K562 (cell line): Measurements from ENCODE around the gene DCUN1D3. TPM values are rescaled to one million over a fixed set of nuclear protein-coding genes. Genes with fewer than 3 reads are reported as not detected.

Experiments
- CAMTA2 ChIP-seq: fragments of 250-450 bp; sonication (Bioruptor Pico); conservative IDR thresholded peaks from 2 replicates; pipeline ENCODE4 v1.5.1; 2022
- CHAMP1 ChIP-seq: fragments of 450-650 bp; IDR thresholded peaks from 2 replicates; pipeline ENCODE4 v1.6.1; 2016; ENCODE audit warnings: mild to moderate bottlenecking
- CREB3 ChIP-seq: fragments of 450-650 bp; conservative IDR thresholded peaks from 2 replicates; pipeline ENCODE4 v1.6.1; 2016; ENCODE audit warnings: missing genetic modification characterization, low read depth, mild to moderate bottlenecking, missing compliant biosample characterization, moderate library complexity
- FOXJ3 ChIP-seq: sonication (generic); formaldehyde crosslinking; IDR thresholded peaks from 2 replicates; pipeline ENCODE4 v1.4.0; 2020; ENCODE audit warnings: mild to moderate bottlenecking, missing genetic modification reagents
- FOXK2 ChIP-seq, 2 experiments: fragments of 450-650 bp; IDR thresholded peaks in 1 of 2; conservative IDR thresholded peaks in 1 of 2; 2 replicates each; pipeline ENCODE4 v1.6.1; 2016; ENCODE audit warnings: low read depth in 2 of 2, mild to moderate bottlenecking in 1 of 2
- GTF2F1 ChIP-seq: IDR thresholded peaks from 2 replicates; pipeline ENCODE4 v1.6.1; 2011; ENCODE audit warnings: low read depth, low read length, improper control_type of control experiment
- JUN ChIP-seq, 2 experiments: sonication (generic) in 1 of 2; formaldehyde crosslinking in 1 of 2; IDR thresholded peaks; 2 replicates each; pipeline versions ENCODE4 v1.6.1 to v1.8.0; 2012 to 2022; ENCODE audit warnings: borderline replicate concordance in 2 of 2, mild to moderate bottlenecking in 2 of 2, improper control_type of control experiment in 1 of 2, low read depth in 1 of 2, low read length in 1 of 2, missing genetic modification reagents in 1 of 2
- MAX ChIP-seq: sonication (generic); formaldehyde crosslinking; IDR thresholded peaks from 2 replicates; pipeline ENCODE4 v1.9.0; 2022; ENCODE audit warnings: mild to moderate bottlenecking, missing genetic modification reagents
- PKNOX1 ChIP-seq: fragments of 450-650 bp; IDR thresholded peaks from 2 replicates; pipeline ENCODE4 v1.6.1; 2016
- SMARCA4 ChIP-seq: fragments of 450-650 bp; IDR thresholded peaks from 2 replicates; pipeline ENCODE4 v1.6.1; 2016
- ZNF436 ChIP-seq: fragments of 250-450, 450-650 bp; sonication (Bioruptor Pico); formaldehyde crosslinking; IDR thresholded peaks from 2 replicates; pipeline ENCODE4 v1.7.0; 2020; ENCODE audit warnings: mild to moderate bottlenecking
- ZNF444 ChIP-seq: fragments of 250-450 bp; sonication (Bioruptor Pico); IDR thresholded peaks from 2 replicates; pipeline ENCODE4 v1.4.0; 2020; ENCODE audit warnings: mild to moderate bottlenecking, moderate library complexity
- polyA plus RNA-seq, 8 experiments: library from polyadenylated mRNA; depleted of rRNA in 4 of 8; stranded (reverse) in 5 of 8; unstranded in 3 of 8; fragments of >200 nt; fragmentation: Nextera tagmentation in 2 of 8; fragmentation: Illumina TruSeq in 1 of 8; extraction: Ambion mirVana in 2 of 8; extraction: Trizol in 1 of 8; gene quantifications; 2 replicates each; pipeline versions ENCODE4 v1.2.1 to v1.2.3, GENCODE V29; 2011 to 2014; ENCODE audit warnings: inconsistent platforms in 1 of 8, missing spikeins in 1 of 8
- total RNA-seq, 7 experiments: library from RNA; depleted of rRNA in 6 of 7; stranded (reverse); fragments of >200 nt in 6 of 7; fragmentation: Illumina TruSeq in 2 of 7; extraction: Trizol in 2 of 7; gene quantifications; 2 replicates each; pipeline versions ENCODE4 v1.2.1 to v1.2.3, GENCODE V29; 2011 to 2021; ENCODE audit warnings: low replicate concordance in 1 of 7
- TF ChIP-seq, protein P1 (sequence below), 2 experiments: IDR thresholded peaks in 1 of 2; conservative IDR thresholded peaks in 1 of 2; 2 replicates each; pipeline ENCODE4 v1.6.1; 2016; ENCODE audit warnings: low read depth in 2 of 2, mild to moderate bottlenecking in 1 of 2, missing compliant biosample characterization in 1 of 2, missing genetic modification characterization in 1 of 2, moderate library complexity in 1 of 2
- TF ChIP-seq, protein P2 (sequence below): fragments of 450-650 bp; formaldehyde crosslinking; IDR thresholded peaks from 2 replicates; pipeline ENCODE4 v1.4.0; 2022; ENCODE audit warnings: missing genetic modification characterization
- TF ChIP-seq, protein P3 (sequence below): fragments of 450-650 bp; IDR thresholded peaks from 2 replicates; pipeline ENCODE4 v1.7.0; 2016; ENCODE audit warnings: borderline replicate concordance

Gene DCUN1D3
- total and polyA plus RNA-seq, 9 of the 15 experiments (the other 6 are each of a cell fraction or from before 2014, with no cell fraction given): 1.0 to 4.7 (median 2.2) TPM

DNA sequence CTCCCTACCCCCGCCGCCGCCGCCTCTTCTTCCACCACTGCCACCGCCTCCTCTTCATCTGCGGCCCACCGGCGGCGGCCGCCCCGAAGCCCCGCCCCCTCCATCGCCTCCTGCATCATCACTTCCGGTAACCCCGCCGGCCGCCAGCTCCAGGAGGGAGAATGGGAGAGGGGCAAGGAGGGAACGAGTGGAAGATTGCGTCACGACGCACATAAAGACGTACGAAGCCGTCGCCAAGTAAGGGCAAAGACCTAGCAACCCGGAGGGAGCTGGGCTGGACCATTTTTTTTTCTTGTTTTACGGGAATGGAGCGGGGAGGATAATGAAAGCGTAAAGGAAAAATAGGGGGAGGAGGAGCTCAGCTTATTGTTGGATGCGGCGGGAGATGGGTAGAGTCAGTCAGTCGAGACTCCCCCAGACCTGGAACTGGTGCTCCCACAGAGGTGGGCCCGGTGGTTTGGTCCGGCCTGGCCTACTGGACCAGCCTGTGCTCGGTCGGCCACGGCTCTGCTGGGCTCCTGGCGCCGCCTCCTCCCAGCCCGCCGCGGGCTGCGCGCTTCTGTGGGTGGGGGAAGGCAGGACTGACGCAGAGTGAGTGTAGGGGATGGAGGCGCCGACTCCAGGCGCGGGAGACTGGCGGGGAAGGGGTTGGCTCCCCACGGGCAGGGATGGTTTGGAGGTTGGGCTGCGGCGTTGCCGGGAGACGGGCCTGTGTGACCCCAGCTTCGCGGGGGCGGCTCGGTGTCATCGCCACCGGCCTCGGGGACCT is at the start of gene DCUN1D3, which contains the start of gene LYRM1 (continued):
- TF ChIP-seq CREB3 (tag) (no peak), JUN (IDR thresholded peaks at IDR 0.05; ENCODE audit: borderline replicate concordance, low read depth, low read length) (peak; percentile 14; the same call in 1 of the 2 replicates), JUN (CRISPR knock-in tag; IDR thresholded peaks at IDR 0.05; ENCODE audit: borderline replicate concordance) (no peak), CAMTA2 (no peak), MAX (CRISPR knock-in tag) (no peak), FOXJ3 (CRISPR knock-in tag) (no peak), CHAMP1 (no peak), GTF2F1 (no peak), ZNF436 (CRISPR knock-in tag) (no peak), PKNOX1 (no peak), ZNF444 (CRISPR knock-in tag) (no peak), FOXK2 (conservative IDR thresholded peaks at IDR 0.05 in 1 of 2, IDR thresholded peaks at IDR 0.05 in 1 of 2; ENCODE audit: low read depth in 2 of 2) (peak; percentile 39 to 99; a peak in 2 of 4 replicates), SMARCA4 (no peak)
- TF ChIP-seq, protein P1, sequence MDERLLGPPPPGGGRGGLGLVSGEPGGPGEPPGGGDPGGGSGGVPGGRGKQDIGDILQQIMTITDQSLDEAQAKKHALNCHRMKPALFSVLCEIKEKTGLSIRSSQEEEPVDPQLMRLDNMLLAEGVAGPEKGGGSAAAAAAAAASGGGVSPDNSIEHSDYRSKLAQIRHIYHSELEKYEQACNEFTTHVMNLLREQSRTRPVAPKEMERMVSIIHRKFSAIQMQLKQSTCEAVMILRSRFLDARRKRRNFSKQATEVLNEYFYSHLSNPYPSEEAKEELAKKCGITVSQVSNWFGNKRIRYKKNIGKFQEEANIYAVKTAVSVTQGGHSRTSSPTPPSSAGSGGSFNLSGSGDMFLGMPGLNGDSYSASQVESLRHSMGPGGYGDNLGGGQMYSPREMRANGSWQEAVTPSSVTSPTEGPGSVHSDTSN (CRISPR knock-in tag; IDR thresholded peaks at IDR 0.05; ENCODE audit: low read depth): no peak
- TF ChIP-seq, protein P1 (tag; conservative IDR thresholded peaks at IDR 0.05; ENCODE audit: low read depth): no peak
- TF ChIP-seq, protein P2, sequence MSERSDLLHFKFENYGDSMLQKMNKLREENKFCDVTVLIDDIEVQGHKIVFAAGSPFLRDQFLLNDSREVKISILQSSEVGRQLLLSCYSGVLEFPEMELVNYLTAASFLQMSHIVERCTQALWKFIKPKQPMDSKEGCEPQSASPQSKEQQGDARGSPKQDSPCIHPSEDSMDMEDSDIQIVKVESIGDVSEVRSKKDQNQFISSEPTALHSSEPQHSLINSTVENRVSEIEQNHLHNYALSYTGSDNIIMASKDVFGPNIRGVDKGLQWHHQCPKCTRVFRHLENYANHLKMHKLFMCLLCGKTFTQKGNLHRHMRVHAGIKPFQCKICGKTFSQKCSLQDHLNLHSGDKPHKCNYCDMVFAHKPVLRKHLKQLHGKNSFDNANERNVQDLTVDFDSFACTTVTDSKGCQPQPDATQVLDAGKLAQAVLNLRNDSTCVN (CRISPR knock-in tag): no peak
- TF ChIP-seq, protein P3, sequence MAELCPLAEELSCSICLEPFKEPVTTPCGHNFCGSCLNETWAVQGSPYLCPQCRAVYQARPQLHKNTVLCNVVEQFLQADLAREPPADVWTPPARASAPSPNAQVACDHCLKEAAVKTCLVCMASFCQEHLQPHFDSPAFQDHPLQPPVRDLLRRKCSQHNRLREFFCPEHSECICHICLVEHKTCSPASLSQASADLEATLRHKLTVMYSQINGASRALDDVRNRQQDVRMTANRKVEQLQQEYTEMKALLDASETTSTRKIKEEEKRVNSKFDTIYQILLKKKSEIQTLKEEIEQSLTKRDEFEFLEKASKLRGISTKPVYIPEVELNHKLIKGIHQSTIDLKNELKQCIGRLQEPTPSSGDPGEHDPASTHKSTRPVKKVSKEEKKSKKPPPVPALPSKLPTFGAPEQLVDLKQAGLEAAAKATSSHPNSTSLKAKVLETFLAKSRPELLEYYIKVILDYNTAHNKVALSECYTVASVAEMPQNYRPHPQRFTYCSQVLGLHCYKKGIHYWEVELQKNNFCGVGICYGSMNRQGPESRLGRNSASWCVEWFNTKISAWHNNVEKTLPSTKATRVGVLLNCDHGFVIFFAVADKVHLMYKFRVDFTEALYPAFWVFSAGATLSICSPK: no peak
